CD4-positive, alpha-beta T cell treated with Interleukin-6 for 4 hours (primary cell): ENCODE results near the gene MAP3K14.

Source experiments
- DNase-seq: peaks from one replicate; pipeline ENCODE4 v3.0.0-alpha.2; 2020; ENCODE audit warnings: mixed read lengths

Gene MAP3K14

GRCh38 chr17:45218895-45219661 is 97.7 kb downstream of the MAP3K14 start:
- DNase-seq = peak; percentile 88
